Endothelial cell of umbilical vein (primary cell): ENCODE results near the gene LRP1. TPM values are rescaled to one million over a fixed set of nuclear protein-coding genes. Genes with fewer than 3 reads are reported as not detected.

Source experiments
- BruUV-seq: library from RNA; stranded (reverse); fragments of 400-500 nt; replicated peaks from 2 replicates; lab custom pipeline; 2021; lab: Mats Ljungman, UMichigan
- CTCF ChIA-PET: fragments of 300-600, 350-600 bp; sonication (Branson Sonifier 250); formaldehyde crosslinking; loops from one replicate; lab custom pipeline; 2021; ENCODE audit warnings: antibody characterized with exemption, inconsistent platforms; lab: Charles Lee
- POLR2A ChIA-PET: fragments of 300-600, 350-600 bp; sonication (Branson Sonifier 250); formaldehyde crosslinking; loops from one replicate; lab custom pipeline; 2021; ENCODE audit warnings: antibody characterized with exemption, inconsistent platforms; lab: Charles Lee
- DNase-seq: peaks from one replicate; pipeline ENCODE4 v3.0.0-alpha.2; 2011; ENCODE audit warnings: low read depth, low spot score
- FAIRE-seq: peaks from 2 replicates; lab custom pipeline; 2011; peaks lifted over from hg19 to GRCh38; lab: Jason Lieb, UNC
- H2AFZ ChIP-seq: 2 replicates; pipeline ENCODE4 v1.6.0; 2012; ENCODE audit warnings: low read depth, low read length, control low read depth, inconsistent platforms
- H3K27ac ChIP-seq: 2 replicates; pipeline ENCODE4 v1.5.1; 2011; ENCODE audit warnings: low read depth, mild to moderate bottlenecking, control low read depth, low read length, moderate library complexity; ENCODE audit not compliant: insufficient read depth
- H3K27me3 ChIP-seq, 2 experiments: 2 replicates each; pipeline versions ENCODE4 v1.6.0 to v1.6.1; 2011; ENCODE audit warnings: low read length in 2 of 2, mixed read lengths in 1 of 2; ENCODE audit not compliant: control insufficient read depth in 2 of 2, insufficient read depth in 2 of 2
- H3K36me3 ChIP-seq, 2 experiments: 2 replicates in 1 of 2; 3 replicates in 1 of 2; pipeline ENCODE4 v1.5.1; 2011; ENCODE audit warnings: low read length in 2 of 2, mild to moderate bottlenecking in 1 of 2, moderate library complexity in 1 of 2; ENCODE audit not compliant: control insufficient read depth in 2 of 2, insufficient read depth in 2 of 2; ENCODE audit errors: extremely low read depth in 1 of 2
- H3K4me1 ChIP-seq: 3 replicates; pipeline ENCODE4 v1.5.1; 2011; ENCODE audit warnings: mild to moderate bottlenecking, low read length; ENCODE audit not compliant: control insufficient read depth, insufficient read depth; ENCODE audit errors: extremely low read depth
- H3K4me2 ChIP-seq: 2 replicates; pipeline ENCODE4 v1.6.1; 2011; ENCODE audit warnings: low read length, control low read depth, mixed read lengths; ENCODE audit not compliant: insufficient read depth
- H3K4me3 ChIP-seq, 3 experiments: fragments of 200-600 bp in 1 of 3; sonication (generic), shearing (Covaris generic) in 1 of 3; replicated peaks in 1 of 3; 2 replicates each; pipeline ENCODE4 v1.5.1; 2011 to 2016; ENCODE audit warnings: control low read depth in 3 of 3, low read length in 3 of 3, mild to moderate bottlenecking in 2 of 3, inconsistent platforms in 1 of 3, low read depth in 1 of 3, moderate library complexity in 1 of 3; ENCODE audit not compliant: insufficient read depth in 1 of 3
- H3K79me2 ChIP-seq: 2 replicates; pipeline ENCODE4 v1.6.0; 2012; ENCODE audit warnings: low read length, inconsistent platforms; ENCODE audit not compliant: control insufficient read depth, insufficient read depth
- H3K9ac ChIP-seq: replicated peaks from 2 replicates; pipeline ENCODE3; 2011; ENCODE audit warnings: low read length, control low read depth; ENCODE audit not compliant: insufficient read depth; ENCODE audit errors: extremely low read depth
- H3K9me1 ChIP-seq: replicated peaks from 3 replicates; pipeline ENCODE4 v1.6.0; 2011; ENCODE audit warnings: mild to moderate bottlenecking, low read length; ENCODE audit not compliant: control insufficient read depth, insufficient read depth; ENCODE audit errors: extremely low read depth
- H3K9me3 ChIP-seq: replicated peaks from 2 replicates; pipeline ENCODE4 v1.5.1; 2012; ENCODE audit warnings: low read length, inconsistent platforms; ENCODE audit not compliant: control insufficient read depth, insufficient read depth
- H4K20me1 ChIP-seq: replicated peaks from 2 replicates; pipeline ENCODE3; 2011; ENCODE audit warnings: mild to moderate bottlenecking, low read length; ENCODE audit not compliant: control insufficient read depth, insufficient read depth; ENCODE audit errors: extremely low read depth
- EZH2 ChIP-seq: IDR thresholded peaks from 2 replicates; pipeline ENCODE4 v1.6.1; 2012; ENCODE audit warnings: borderline replicate concordance, low read depth, mild to moderate bottlenecking, moderate library complexity, low read length, inconsistent platforms; ENCODE audit not compliant: severe bottlenecking
- FOS ChIP-seq: IDR thresholded peaks from 2 replicates; pipeline ENCODE4 v1.6.1; 2011; ENCODE audit warnings: mild to moderate bottlenecking, low read length, moderate library complexity, borderline replicate concordance; ENCODE audit not compliant: insufficient read depth
- GATA2 ChIP-seq: IDR thresholded peaks from 2 replicates; pipeline ENCODE4 v1.7.0; 2011; ENCODE audit warnings: low read depth, mild to moderate bottlenecking, moderate library complexity, mixed read lengths, low read length; ENCODE audit not compliant: insufficient read length, insufficient read depth
- JUN ChIP-seq: IDR thresholded peaks from 2 replicates; pipeline ENCODE4 v1.6.1; 2011; ENCODE audit warnings: borderline replicate concordance, low read depth; ENCODE audit not compliant: insufficient read length, insufficient read depth
- MYC ChIP-seq: IDR thresholded peaks from one replicate; pipeline ENCODE4 v1.6.1; 2011; ENCODE audit warnings: mild to moderate bottlenecking, low read depth, low read length
- POLR2A ChIP-seq: IDR thresholded peaks from 2 replicates; pipeline ENCODE4 v1.6.1; 2012; ENCODE audit warnings: low read depth, mild to moderate bottlenecking, control low read depth, low read length
- POLR2AphosphoS5 ChIP-seq: IDR thresholded peaks from 2 replicates; pipeline ENCODE4 v1.6.1; 2012; ENCODE audit warnings: low read depth, mild to moderate bottlenecking, control low read depth, low read length, moderate library complexity; ENCODE audit not compliant: insufficient read depth
- dilution Hi-C: fragments of 300-500 bp; cut with MboI; formaldehyde crosslinking; loops from one replicate; pipeline ENCODE4 v1.15.0; 2019; ENCODE audit warnings: low sequenced_read_pairs; ENCODE audit not compliant: extremely low pct_ligation_motif_present
- intact Hi-C: fragments of 100-400 bp; cut with micrococcal nuclease; formaldehyde crosslinking; loops from one replicate; pipeline ENCODE4 v1.10.0; 2022
- polyA plus RNA-seq, 4 experiments: library from polyadenylated mRNA; depleted of rRNA in 3 of 4; stranded (reverse) in 3 of 4; unstranded in 1 of 4; fragments of >200 nt; gene quantifications; 2 replicates each; pipeline versions ENCODE4 v1.2.1 to v1.2.3, GENCODE V29; 2011 to 2012; ENCODE audit warnings: missing spikeins in 1 of 4
- total RNA-seq: library from RNA; stranded (reverse); gene quantifications from 2 replicates; pipeline ENCODE4 v1.2.3, GENCODE V29; 2021
- TF ChIP-seq, protein P1 (sequence below), 2 donors: IDR thresholded peaks; 1 replicate in 1 of 2; 2 replicates in 1 of 2; pipeline ENCODE4 v1.5.1; 2011; ENCODE audit warnings: low read length in 2 of 2, mild to moderate bottlenecking in 2 of 2, moderate library complexity in 2 of 2, control low read depth in 1 of 2, inconsistent platforms in 1 of 2, low read depth in 1 of 2; ENCODE audit not compliant: insufficient read depth in 1 of 2; ENCODE audit errors: extremely low read depth in 1 of 2
- TF ChIP-seq, protein P2 (sequence below): IDR thresholded peaks from 2 replicates; pipeline ENCODE4 v1.6.1; 2011; ENCODE audit not compliant: insufficient read depth, insufficient read length

The LRP1 gene
- total and polyA plus RNA-seq, 2 donors (not counting 3 experiments of a cell fraction or from before 2014, with no cell fraction given): 1.6 to 4.6 TPM

DNA sequence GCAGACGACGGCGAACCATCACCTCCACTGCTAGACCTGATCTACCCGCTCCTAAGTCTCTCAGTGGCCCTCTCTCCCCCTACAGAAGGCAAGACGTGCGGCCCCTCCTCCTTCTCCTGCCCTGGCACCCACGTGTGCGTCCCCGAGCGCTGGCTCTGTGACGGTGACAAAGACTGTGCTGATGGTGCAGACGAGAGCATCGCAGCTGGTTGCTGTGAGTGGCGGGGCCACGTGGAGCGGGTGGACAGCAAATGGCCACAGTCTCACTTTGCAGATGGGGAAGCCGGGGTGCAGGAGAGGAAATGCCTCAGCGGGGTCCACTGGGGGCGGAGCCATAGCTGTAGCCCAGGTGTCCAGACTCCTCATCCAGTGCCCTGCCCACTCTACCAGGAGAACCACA is 66.9 kb downstream of the LRP1 start:
- dilution Hi-C loops: no loop called here
- FAIRE-seq (no peak), DNase-seq (no peak)
- Histone ChIP-seq H3K36me3 (no peaks in the 10 kb centered on the region), H3K27ac (no peak overlapping the region), H3K4me3 (no peak overlapping the region), H3K9me3 (no peaks in the 10 kb centered on the region), H2AFZ (no peak overlapping the region), H3K27me3 (no peaks in the 10 kb centered on the region), H3K4me2 (no peak overlapping the region), H3K4me1 (no peaks in the 10 kb centered on the region), H3K9ac (no peak overlapping the region), H3K9me1 (no peaks in the 10 kb centered on the region), H4K20me1 (no peaks in the 10 kb centered on the region), H3K79me2 (no peaks in the 10 kb centered on the region)
- ChIA-PET POLR2A (interaction anchor here (0.5 kb wide), 1 partner anchor 174 kb away, joined by 6 read pairs; no protein-coding TSS in a partner anchor), CTCF (interaction anchor here (0.9 to 1.9 kb wide), 4 partner anchors 9 to 71 kb away, joined by 3 to 5 read pairs (median 4); no protein-coding TSS in a partner anchor)
- no TSS peak for BruUV-seq
- no peak for TF ChIP-seq JUN
- no peak for TF ChIP-seq EZH2
- TF ChIP-seq FOS: no peak
- TF ChIP-seq, protein P1, sequence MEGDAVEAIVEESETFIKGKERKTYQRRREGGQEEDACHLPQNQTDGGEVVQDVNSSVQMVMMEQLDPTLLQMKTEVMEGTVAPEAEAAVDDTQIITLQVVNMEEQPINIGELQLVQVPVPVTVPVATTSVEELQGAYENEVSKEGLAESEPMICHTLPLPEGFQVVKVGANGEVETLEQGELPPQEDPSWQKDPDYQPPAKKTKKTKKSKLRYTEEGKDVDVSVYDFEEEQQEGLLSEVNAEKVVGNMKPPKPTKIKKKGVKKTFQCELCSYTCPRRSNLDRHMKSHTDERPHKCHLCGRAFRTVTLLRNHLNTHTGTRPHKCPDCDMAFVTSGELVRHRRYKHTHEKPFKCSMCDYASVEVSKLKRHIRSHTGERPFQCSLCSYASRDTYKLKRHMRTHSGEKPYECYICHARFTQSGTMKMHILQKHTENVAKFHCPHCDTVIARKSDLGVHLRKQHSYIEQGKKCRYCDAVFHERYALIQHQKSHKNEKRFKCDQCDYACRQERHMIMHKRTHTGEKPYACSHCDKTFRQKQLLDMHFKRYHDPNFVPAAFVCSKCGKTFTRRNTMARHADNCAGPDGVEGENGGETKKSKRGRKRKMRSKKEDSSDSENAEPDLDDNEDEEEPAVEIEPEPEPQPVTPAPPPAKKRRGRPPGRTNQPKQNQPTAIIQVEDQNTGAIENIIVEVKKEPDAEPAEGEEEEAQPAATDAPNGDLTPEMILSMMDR (IDR thresholded peaks at IDR 0.05; ENCODE audit: extremely low read depth in 1 of 2, insufficient read depth in 1 of 2, low read depth in 1 of 2, low read length in 2 of 2): no peak
- TF ChIP-seq POLR2AphosphoS5: no peak
- no peak for TF ChIP-seq MYC
- TF ChIP-seq, protein P2, sequence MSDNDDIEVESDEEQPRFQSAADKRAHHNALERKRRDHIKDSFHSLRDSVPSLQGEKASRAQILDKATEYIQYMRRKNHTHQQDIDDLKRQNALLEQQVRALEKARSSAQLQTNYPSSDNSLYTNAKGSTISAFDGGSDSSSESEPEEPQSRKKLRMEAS: no peak
- TF ChIP-seq GATA2: no peak
- TF ChIP-seq POLR2A: no peak
- intact Hi-C loops: no loop called here
